ENCODE measurements around the gene CDH13. TPM values are rescaled to one million over a fixed set of nuclear protein-coding genes. Genes with fewer than 3 reads are reported as not detected.

Gene CDH13
- total and polyA plus RNA-seq, 8 donors: 0.12 to 21.4 (median 1.7) TPM; not detected in 1

DNA sequence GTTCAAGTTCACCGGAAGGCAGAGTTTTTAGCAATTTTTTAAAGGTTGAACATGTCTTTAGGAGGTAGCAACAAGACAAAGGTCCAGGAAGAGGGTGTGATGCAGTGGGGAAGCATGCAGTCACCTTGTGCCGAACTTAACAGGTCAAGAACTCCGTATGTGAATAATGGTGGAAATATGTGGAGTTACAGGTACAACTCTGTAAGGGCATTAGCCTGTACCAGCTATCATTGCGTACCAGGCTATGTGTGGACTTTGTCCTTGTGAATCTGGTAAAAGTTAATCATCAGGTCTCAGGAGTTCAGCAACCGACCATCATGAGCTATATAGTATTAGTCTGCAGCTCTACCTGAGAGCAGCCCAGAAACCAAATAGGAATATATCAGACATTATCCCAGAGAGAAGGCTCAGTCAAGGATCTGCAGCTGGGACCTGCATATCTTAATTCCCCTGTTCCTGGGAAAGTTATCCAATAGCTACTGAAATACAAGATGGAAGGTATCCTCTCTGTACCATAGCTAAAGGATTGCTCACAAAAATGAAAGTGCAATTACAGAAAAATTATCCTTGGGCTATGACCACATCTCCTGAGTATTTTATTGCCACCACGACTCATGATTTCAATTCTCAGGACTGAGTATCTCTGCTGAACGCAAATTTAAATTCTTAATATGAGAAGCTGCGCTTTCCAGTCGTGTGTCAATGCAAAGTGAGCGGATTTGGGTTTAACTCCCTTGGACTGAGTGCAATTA is 469.3 kb downstream of the CDH13 start:
- DNase-seq: no peak
- Histone ChIP-seq H3K36me3 (no peaks in the 10 kb centered on the region), H3K4me3 (no peak overlapping the region), H3K27me3 (no peaks in the 10 kb centered on the region), H3K9me3 (peaks cover 0 to 29% (median 15%) of the 10 kb centered on the region in 4 donors), H3K4me1 (no peaks in the 10 kb centered on the region), H3K27ac (no peak overlapping the region)
- intact Hi-C loops (cut with DNase I; ENCODE audit: low total_unique reads): no loop called here
- WGBS, 5 donors: 62 to 77% (median 67%) methylated on average over 9 to 10 of the region's 10 CpGs
- TF ChIP-seq EP300 (IDR thresholded peaks at IDR 0.05) (no peak), POLR2A (IDR thresholded peaks at IDR 0.05) (no peak), POLR2AphosphoS5 (IDR thresholded peaks at IDR 0.05) (no peak)
- TF ChIP-seq, protein P1, sequence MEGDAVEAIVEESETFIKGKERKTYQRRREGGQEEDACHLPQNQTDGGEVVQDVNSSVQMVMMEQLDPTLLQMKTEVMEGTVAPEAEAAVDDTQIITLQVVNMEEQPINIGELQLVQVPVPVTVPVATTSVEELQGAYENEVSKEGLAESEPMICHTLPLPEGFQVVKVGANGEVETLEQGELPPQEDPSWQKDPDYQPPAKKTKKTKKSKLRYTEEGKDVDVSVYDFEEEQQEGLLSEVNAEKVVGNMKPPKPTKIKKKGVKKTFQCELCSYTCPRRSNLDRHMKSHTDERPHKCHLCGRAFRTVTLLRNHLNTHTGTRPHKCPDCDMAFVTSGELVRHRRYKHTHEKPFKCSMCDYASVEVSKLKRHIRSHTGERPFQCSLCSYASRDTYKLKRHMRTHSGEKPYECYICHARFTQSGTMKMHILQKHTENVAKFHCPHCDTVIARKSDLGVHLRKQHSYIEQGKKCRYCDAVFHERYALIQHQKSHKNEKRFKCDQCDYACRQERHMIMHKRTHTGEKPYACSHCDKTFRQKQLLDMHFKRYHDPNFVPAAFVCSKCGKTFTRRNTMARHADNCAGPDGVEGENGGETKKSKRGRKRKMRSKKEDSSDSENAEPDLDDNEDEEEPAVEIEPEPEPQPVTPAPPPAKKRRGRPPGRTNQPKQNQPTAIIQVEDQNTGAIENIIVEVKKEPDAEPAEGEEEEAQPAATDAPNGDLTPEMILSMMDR (IDR thresholded peaks at IDR 0.05): no peak

DNA sequence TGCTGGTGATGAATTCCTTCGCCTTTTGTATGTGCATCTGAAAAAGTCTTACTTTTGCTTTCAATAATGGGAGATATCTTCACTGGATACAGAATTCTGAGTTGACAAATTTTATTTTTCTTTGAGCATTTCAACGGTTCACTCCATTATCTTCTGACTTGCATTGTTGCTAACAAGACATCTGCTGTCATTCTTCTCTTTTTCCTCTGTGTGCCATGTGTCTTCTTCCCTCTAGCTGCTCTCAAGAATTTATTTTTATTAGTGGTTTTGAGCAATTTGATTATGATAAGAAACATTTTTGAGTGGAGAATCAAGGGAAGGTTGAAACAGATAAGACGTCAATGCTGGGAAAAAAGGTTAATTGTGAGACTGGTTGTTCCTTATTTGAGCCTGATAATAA is 471.8 kb downstream of the CDH13 start:
- TF ChIP-seq, protein P1 (IDR thresholded peaks at IDR 0.05): no peak
- TF ChIP-seq POLR2A (IDR thresholded peaks at IDR 0.05) (no peak), EP300 (IDR thresholded peaks at IDR 0.05) (no peak), POLR2AphosphoS5 (IDR thresholded peaks at IDR 0.05) (no peak)
- H3K27me3 ChIP-seq: no peaks in the 10 kb centered on the region
- H3K36me3 ChIP-seq: no peaks in the 10 kb centered on the region
- 84 to 90% (median 90%) methylated on average over 3 of the region's 3 CpGs for WGBS, 5 donors
- no peak overlapping the region for H3K27ac ChIP-seq
- intact Hi-C loops (cut with DNase I; ENCODE audit: low total_unique reads): no loop called here
- peaks cover 0 to 29% (median 18%) of the 10 kb centered on the region in 4 donors for H3K9me3 ChIP-seq
- H3K4me1 ChIP-seq: no peaks in the 10 kb centered on the region
- DNase-seq: no peak
- H3K4me3 ChIP-seq: no peak overlapping the region

DNA sequence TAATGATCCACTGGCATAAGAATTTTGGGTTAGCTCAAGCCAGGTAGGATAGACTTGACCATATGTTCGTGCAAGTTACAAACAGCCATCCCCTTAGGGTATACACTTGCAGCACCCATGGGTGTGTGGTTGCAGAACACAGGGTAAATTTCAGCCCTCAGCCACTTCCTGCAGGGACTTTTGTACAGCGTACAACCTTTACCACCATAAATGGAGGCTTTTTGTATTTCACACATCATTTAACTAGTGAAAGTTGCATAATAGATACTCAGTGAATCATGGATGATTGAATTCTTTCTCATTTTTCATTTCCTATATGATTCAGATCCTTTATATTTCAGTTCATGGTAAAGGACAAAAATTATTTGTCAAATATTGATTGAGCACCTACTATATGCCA is 473.9 kb downstream of the CDH13 start:
- no peaks in the 10 kb centered on the region for H3K27me3 ChIP-seq
- H3K27ac ChIP-seq: no peak overlapping the region
- H3K36me3 ChIP-seq: no peaks in the 10 kb centered on the region
- intact Hi-C loops (cut with DNase I; ENCODE audit: low total_unique reads): no loop called here
- DNase-seq: no peak
- peaks cover 0 to 29% (median 18%) of the 10 kb centered on the region in 4 donors for H3K9me3 ChIP-seq
- TF ChIP-seq, protein P1 (IDR thresholded peaks at IDR 0.05): no peak
- TF ChIP-seq EP300 (IDR thresholded peaks at IDR 0.05) (no peak), POLR2AphosphoS5 (IDR thresholded peaks at IDR 0.05) (no peak), POLR2A (IDR thresholded peaks at IDR 0.05) (no peak)
- no peaks in the 10 kb centered on the region for H3K4me1 ChIP-seq
- H3K4me3 ChIP-seq: no peak overlapping the region
- 75 to 98% (median 82%) methylated on average over 2 of the region's 2 CpGs for WGBS, 5 donors

DNA sequence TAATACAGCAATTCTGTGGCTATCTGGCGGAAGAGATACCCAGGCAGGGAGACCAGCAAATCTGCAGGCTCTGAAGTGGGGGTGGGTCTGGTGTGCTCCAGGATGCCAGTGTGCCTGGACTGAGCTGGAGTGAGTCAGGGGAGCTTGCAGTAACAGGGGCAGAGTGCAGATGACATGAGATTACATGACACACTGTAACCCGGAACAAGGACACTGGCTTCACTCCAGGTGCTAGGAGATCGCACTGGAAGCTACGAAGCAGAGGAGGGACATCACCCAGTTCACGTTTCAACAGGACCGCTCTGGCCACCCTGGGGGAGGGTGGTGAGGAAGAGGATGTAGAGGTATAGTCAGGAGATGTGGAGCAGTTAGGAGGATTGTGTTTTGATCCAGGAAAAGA is 475.6 kb downstream of the CDH13 start:
- no peaks in the 10 kb centered on the region for H3K36me3 ChIP-seq
- intact Hi-C loops (cut with DNase I; ENCODE audit: low total_unique reads): no loop called here
- no peaks in the 10 kb centered on the region for H3K27me3 ChIP-seq
- H3K4me1 ChIP-seq: no peaks in the 10 kb centered on the region
- no peak overlapping the region for H3K4me3 ChIP-seq
- peaks cover 0 to 25% (median 18%) of the 10 kb centered on the region in 4 donors for H3K9me3 ChIP-seq
- WGBS, 5 donors: 74 to 92% (median 77%) methylated on average over 6 of the region's 6 CpGs
- TF ChIP-seq POLR2AphosphoS5 (IDR thresholded peaks at IDR 0.05): no peak
- TF ChIP-seq POLR2A (IDR thresholded peaks at IDR 0.05): no peak
- no peak for TF ChIP-seq EP300 (IDR thresholded peaks at IDR 0.05)
- TF ChIP-seq, protein P1 (IDR thresholded peaks at IDR 0.05): no peak
- no peak overlapping the region for H3K27ac ChIP-seq
- DNase-seq: no peak
